ENCODE results near the gene ACVR1C. TPM values are rescaled to one million over a fixed set of nuclear protein-coding genes. Genes with fewer than 3 reads are reported as not detected.

ACVR1C gene
- total and polyA plus RNA-seq, 2 of the 8 experiments (the other 6 are each of a cell fraction or from before 2014, with no cell fraction given): 0.21 to 0.52 TPM

- no peak for TF ChIP-seq CHD7 (IDR thresholded peaks at IDR 0.05; ENCODE audit: insufficient replicate concordance, low read length)
- TF ChIP-seq HDAC6 (IDR thresholded peaks at IDR 0.05; ENCODE audit: low read depth, low read length): no peak
- no peak for TF ChIP-seq KDM1A (IDR thresholded peaks at IDR 0.05; ENCODE audit: borderline replicate concordance, low read length)
- no peak for TF ChIP-seq CTBP2 (IDR thresholded peaks at IDR 0.05; ENCODE audit: borderline replicate concordance, insufficient read depth, insufficient read length, low read length)
- TF ChIP-seq RBBP5 (IDR thresholded peaks at IDR 0.05; ENCODE audit: borderline replicate concordance, low read depth, low read length): no peak
- no peak for TF ChIP-seq GTF2F1 (IDR thresholded peaks at IDR 0.05; ENCODE audit: borderline replicate concordance, low read depth, low read length)
- TF ChIP-seq ATF2 (IDR thresholded peaks at IDR 0.05; ENCODE audit: low read length): no peak
Observed at GRCh38 chr2:157661776-157662175, 33.1 kb upstream of the ACVR1C start (continued).

Measured in H1 (cell line).